ENCODE measurements around the gene SMAP2. TPM values are rescaled to one million over a fixed set of nuclear protein-coding genes. Genes with fewer than 3 reads are reported as not detected.

SMAP2 gene
- total and polyA plus RNA-seq, 2 donors (not counting 1 experiment from before 2014, with no cell fraction given): 16.7 to 28.7 TPM

- Histone ChIP-seq H3K27ac (ENCODE audit: insufficient read depth, low read length) (no peak overlapping the region), H3K36me3 (ENCODE audit: control insufficient read depth, insufficient read depth, low read length) (no peaks in the 10 kb centered on the region), H3K9me3 (ENCODE audit: control insufficient read depth, insufficient read depth, low read depth, low read length) (no peaks in the 10 kb centered on the region), H3K79me2 (ENCODE audit: control insufficient read depth, insufficient read depth, low read length) (no peaks in the 10 kb centered on the region), H3K4me2 (ENCODE audit: extremely low read depth, insufficient read depth, low read length) (no peak overlapping the region), H3K9ac (ENCODE audit: insufficient read depth, low read length) (no peak overlapping the region), H4K20me1 (ENCODE audit: control insufficient read depth, extremely low read depth, insufficient read depth, low read length) (no peaks in the 10 kb centered on the region), H3K4me1 (ENCODE audit: control insufficient read depth, extremely low read depth, insufficient read depth, low read length) (peaks cover 3% of the 10 kb centered on the region), H2AFZ (ENCODE audit: low read length) (no peak overlapping the region), H3K4me3 (replicated peaks in 1 of 4; ENCODE audit: control extremely low read depth in 1 of 4, insufficient read depth in 1 of 4, low read depth in 3 of 4, low read length in 4 of 4) (no peak overlapping the region), H3K27me3 (ENCODE audit: control insufficient read depth, insufficient read depth, low read length) (no peaks in the 10 kb centered on the region)
- no peak for TF ChIP-seq CTCF (conservative IDR thresholded peaks at IDR 0.05 in 1 of 2, IDR thresholded peaks at IDR 0.05 in 1 of 2; ENCODE audit: low read depth in 1 of 2, low read length in 2 of 2)
- no peak for TF ChIP-seq EZH2 (IDR thresholded peaks at IDR 0.05; ENCODE audit: low read length, missing control alignments)
- no peak for DNase-seq (ENCODE audit: low read depth in 2 of 2)
Measured at GRCh38 chr1:40337443-40337842, 36.1 kb upstream of the SMAP2 start.

GRCh38 chr1:40338745-40339419, 34.6 kb upstream of the SMAP2 start:
- Histone ChIP-seq H3K79me2 (ENCODE audit: control insufficient read depth, insufficient read depth, low read length) (no peaks in the 10 kb centered on the region), H3K36me3 (ENCODE audit: control insufficient read depth, insufficient read depth, low read length) (no peaks in the 10 kb centered on the region), H3K4me1 (ENCODE audit: control insufficient read depth, extremely low read depth, insufficient read depth, low read length) (peaks cover 3% of the 10 kb centered on the region), H3K9ac (ENCODE audit: insufficient read depth, low read length) (no peak overlapping the region), H4K20me1 (ENCODE audit: control insufficient read depth, extremely low read depth, insufficient read depth, low read length) (no peaks in the 10 kb centered on the region), H3K9me3 (ENCODE audit: control insufficient read depth, insufficient read depth, low read depth, low read length) (no peaks in the 10 kb centered on the region), H3K27ac (ENCODE audit: insufficient read depth, low read length) (no peak overlapping the region), H3K4me2 (ENCODE audit: extremely low read depth, insufficient read depth, low read length) (peak overlapping the region; percentile 77), H3K27me3 (ENCODE audit: control insufficient read depth, insufficient read depth, low read length) (no peaks in the 10 kb centered on the region), H3K4me3 (replicated peaks in 1 of 4; ENCODE audit: control extremely low read depth in 1 of 4, insufficient read depth in 1 of 4, low read depth in 3 of 4, low read length in 4 of 4) (peak overlapping the region in 1 of 4 experiments; percentile 35), H2AFZ (ENCODE audit: low read length) (peak overlapping the region; percentile 61)
- TF ChIP-seq CTCF (conservative IDR thresholded peaks at IDR 0.05 in 1 of 2, IDR thresholded peaks at IDR 0.05 in 1 of 2; ENCODE audit: low read depth in 1 of 2, low read length in 2 of 2) (peak; percentile 95 to 100), EZH2 (IDR thresholded peaks at IDR 0.05; ENCODE audit: low read length, missing control alignments) (no peak)
- peak; percentile 61 to 77 for DNase-seq (ENCODE audit: low read depth in 2 of 2)

- H3K9me3 ChIP-seq (ENCODE audit: control insufficient read depth, insufficient read depth, low read depth, low read length): no peaks in the 10 kb centered on the region
- DNase-seq (ENCODE audit: low read depth in 2 of 2): no peak
- no peaks in the 10 kb centered on the region for H3K36me3 ChIP-seq (ENCODE audit: control insufficient read depth, insufficient read depth, low read length)
- H3K4me2 ChIP-seq (ENCODE audit: extremely low read depth, insufficient read depth, low read length): no peak overlapping the region
- H3K4me3 ChIP-seq (replicated peaks in 1 of 4; ENCODE audit: control extremely low read depth in 1 of 4, insufficient read depth in 1 of 4, low read depth in 3 of 4, low read length in 4 of 4): no peak overlapping the region
- no peaks in the 10 kb centered on the region for H3K79me2 ChIP-seq (ENCODE audit: control insufficient read depth, insufficient read depth, low read length)
- no peak for TF ChIP-seq EZH2 (IDR thresholded peaks at IDR 0.05; ENCODE audit: low read length, missing control alignments)
- no peak for TF ChIP-seq CTCF (conservative IDR thresholded peaks at IDR 0.05 in 1 of 2, IDR thresholded peaks at IDR 0.05 in 1 of 2; ENCODE audit: low read depth in 1 of 2, low read length in 2 of 2)
- no peak overlapping the region for H2AFZ ChIP-seq (ENCODE audit: low read length)
- no peaks in the 10 kb centered on the region for H3K27me3 ChIP-seq (ENCODE audit: control insufficient read depth, insufficient read depth, low read length)
- H3K4me1 ChIP-seq (ENCODE audit: control insufficient read depth, extremely low read depth, insufficient read depth, low read length): peaks cover 3% of the 10 kb centered on the region
- no peak overlapping the region for H3K27ac ChIP-seq (ENCODE audit: insufficient read depth, low read length)
- H4K20me1 ChIP-seq (ENCODE audit: control insufficient read depth, extremely low read depth, insufficient read depth, low read length): no peaks in the 10 kb centered on the region
- H3K9ac ChIP-seq (ENCODE audit: insufficient read depth, low read length): no peak overlapping the region
Measured at GRCh38 chr1:40339420-40340323, 33.9 kb upstream of the SMAP2 start.

Measured in fibroblast of lung (primary cell).